Fibroblast of pulmonary artery (primary cell): ENCODE results near the gene ITPR2.

ENCODE experiments used
- DNase-seq: peaks from one replicate; pipeline ENCODE4 v3.0.0-alpha.2; 2010; ENCODE audit warnings: low read depth
- H3K4me3 ChIP-seq: replicated peaks from 2 replicates; pipeline ENCODE4 v1.5.1; 2011; ENCODE audit warnings: low read depth, mild to moderate bottlenecking, control low read depth, low read length, moderate library complexity
- TF ChIP-seq, protein P1 (sequence below): IDR thresholded peaks from 2 replicates; pipeline ENCODE4 v1.5.1; 2011; ENCODE audit warnings: mild to moderate bottlenecking, control low read depth, low read length, inconsistent platforms; ENCODE audit errors: missing control alignments

ITPR2 gene

DNA sequence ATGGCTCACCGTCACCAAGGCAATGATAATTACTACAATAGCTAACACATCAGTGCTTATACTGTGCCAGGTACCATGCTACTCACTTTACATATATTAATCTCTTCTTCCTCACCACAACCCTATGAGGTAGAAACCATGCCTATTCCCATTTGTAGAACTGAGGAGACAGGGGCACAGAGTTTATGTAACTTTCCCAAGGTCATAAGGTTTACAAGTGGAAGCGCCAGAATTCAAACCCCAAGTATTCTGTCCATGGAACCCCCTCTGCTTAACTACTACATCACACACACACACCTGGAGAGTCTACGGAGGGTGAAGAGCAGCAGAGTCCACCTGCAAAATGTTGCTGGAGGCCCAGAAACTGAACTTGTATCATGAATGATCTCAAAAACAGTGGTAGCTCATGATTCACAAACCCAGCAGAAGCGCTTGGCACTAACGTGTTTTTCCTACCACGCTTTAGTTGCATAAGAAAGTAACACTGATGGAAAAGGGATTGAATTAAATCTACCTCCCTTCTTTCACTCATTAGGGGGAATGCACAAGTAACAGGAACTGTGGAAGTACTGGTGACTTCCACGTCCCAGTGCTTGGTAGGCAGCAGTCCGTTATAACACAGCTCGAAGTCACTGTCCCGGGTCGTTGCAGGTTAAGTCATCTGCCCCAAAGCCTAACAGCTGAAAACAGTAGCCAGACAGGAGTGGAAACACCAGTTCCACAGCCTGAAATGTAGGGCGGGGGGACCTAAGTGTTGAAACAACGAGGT is 2.0 kb downstream of the ITPR2 start:
- H3K4me3 ChIP-seq, result peak overlapping the region; percentile 40

DNA sequence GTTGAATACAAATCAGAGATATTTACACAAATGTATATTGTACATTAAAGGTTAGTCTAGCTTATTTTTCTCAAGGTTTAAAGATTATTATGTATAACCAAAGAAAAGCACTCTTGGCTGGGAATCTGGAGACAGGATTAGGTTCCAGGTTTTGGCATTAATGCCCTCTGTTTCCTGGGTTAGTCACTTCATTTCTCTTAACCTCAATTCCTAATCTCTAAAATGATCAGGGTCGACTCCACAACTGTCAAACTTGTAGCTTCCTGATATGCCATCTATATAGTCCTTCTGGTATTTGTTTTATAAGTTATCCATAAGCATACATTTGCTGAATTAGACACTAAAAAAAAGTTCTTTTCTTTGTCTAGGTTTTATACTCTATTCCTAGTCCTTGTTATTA is 2.6 kb downstream of the ITPR2 start:
- DNase-seq, result no peak
- peak overlapping the region; percentile 40 for H3K4me3 ChIP-seq
- TF ChIP-seq, protein P1, sequence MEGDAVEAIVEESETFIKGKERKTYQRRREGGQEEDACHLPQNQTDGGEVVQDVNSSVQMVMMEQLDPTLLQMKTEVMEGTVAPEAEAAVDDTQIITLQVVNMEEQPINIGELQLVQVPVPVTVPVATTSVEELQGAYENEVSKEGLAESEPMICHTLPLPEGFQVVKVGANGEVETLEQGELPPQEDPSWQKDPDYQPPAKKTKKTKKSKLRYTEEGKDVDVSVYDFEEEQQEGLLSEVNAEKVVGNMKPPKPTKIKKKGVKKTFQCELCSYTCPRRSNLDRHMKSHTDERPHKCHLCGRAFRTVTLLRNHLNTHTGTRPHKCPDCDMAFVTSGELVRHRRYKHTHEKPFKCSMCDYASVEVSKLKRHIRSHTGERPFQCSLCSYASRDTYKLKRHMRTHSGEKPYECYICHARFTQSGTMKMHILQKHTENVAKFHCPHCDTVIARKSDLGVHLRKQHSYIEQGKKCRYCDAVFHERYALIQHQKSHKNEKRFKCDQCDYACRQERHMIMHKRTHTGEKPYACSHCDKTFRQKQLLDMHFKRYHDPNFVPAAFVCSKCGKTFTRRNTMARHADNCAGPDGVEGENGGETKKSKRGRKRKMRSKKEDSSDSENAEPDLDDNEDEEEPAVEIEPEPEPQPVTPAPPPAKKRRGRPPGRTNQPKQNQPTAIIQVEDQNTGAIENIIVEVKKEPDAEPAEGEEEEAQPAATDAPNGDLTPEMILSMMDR, result no peak

More for the DNA sequence above, 2.0 kb downstream of the ITPR2 start:
- DNase-seq, result no peak
- TF ChIP-seq, protein P1, result no peak

DNA sequence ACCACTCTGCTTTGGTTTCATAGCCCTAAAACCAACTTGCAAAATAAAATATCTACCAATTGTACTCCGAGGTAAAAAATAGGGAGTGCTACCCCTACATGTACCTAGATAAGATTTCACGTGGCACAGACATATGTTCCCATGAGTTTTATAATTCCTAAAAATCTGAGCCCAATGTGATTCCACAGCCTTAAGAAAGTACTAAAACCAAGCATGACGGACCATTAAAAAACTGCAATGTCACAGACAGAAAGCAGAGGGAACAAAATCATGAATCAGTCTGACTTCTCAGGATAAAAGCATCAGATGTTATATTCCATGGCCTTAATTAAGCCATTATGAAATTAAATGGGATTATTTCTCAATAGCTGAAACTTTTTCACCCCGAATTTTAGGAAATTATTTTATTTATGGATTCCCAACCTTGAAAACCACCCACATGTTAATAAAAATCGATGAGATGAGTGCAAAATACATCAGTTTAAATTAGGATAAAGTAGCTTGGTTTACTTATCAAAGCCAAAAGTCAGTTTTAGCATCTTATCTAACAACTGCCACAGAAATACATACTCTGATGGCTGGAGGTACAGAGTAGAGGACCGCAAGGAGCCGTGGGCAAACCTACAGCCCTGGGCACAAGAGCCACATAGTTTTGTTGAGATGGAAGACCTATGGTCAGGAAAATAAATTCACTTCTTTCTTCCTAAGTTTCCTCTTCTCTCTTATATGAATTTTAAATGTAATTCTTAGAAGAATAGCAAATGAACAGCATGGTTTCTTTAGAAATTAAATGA is 4.5 kb downstream of the ITPR2 start:
- no peak for DNase-seq
- H3K4me3 ChIP-seq, result no peak overlapping the region
- TF ChIP-seq, protein P1, result no peak

DNA sequence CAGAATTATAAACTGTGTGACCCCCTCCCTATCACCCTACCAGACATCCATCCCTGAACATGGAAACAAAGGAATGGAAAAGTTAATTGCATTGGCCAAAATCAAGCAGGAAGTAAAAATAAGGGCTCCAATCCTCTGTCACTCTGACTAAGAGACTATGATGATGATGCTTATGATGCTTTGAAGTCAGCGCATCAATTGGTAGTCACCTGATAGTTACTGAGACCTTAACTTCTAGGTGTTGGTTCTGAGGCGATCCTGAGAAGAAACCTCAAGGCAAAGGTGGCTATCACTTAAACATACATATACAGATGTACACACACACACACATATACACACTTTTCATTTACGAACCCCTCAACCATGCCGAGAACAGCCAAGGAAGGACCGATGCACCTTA is 6.6 kb downstream of the ITPR2 start:
- no peak for DNase-seq
- TF ChIP-seq, protein P1, result no peak
- H3K4me3 ChIP-seq, result no peak overlapping the region

DNA sequence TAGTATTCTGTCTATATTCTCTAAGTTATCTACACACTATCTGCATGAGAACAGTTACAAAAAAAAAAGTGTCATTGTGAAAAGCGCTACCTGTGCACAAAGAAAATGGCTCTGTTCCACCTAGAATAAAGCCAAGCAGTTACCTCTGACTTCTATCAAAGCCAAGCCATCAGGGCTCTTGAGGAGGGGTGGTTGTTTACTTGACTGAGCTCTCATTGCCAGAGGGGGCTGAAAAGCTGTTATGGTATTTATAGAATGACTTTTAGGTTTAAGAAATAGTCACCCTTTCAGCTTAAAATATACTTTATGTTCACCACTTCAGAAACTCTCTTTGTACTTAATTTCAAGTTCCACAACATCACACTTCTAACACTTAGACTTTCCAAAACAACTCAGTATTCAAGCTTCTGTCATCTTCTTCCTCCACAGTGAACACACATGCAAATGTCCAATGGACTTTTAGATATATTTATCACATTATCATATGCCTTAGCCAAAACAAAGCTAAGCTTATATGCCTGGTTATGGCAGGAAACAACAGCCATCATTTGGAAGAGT is 7.5 kb downstream of the ITPR2 start:
- TF ChIP-seq, protein P1, result no peak
- no peak overlapping the region for H3K4me3 ChIP-seq
- no peak for DNase-seq

DNA sequence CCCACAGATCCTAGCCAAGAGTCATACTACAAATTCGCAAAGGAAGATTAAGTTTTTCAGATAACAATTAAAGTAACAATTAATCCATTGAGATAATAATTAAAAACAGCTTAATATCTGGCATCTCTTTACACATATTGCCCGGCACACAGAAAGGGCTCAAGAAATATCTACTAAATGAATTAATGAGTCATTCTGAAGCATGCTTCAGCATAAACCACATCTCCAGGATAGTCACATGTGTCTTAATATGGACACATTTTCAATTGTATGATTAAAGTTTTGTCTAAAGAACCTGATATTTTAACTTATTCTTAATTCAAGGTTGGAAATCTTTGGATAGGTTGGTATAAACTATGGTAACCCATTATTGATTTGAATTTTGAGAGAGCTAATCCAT is 9.6 kb downstream of the ITPR2 start:
- peak; percentile 37 for DNase-seq
- TF ChIP-seq, protein P1, result no peak
- H3K4me3 ChIP-seq, result no peak overlapping the region
